Medulla oblongata (tissue), 1 donor: ENCODE results near the gene NCS1.
A peak's percentile ranks its signal among the peaks of the same experiment; 100 is the strongest.

Source experiments
- DNase-seq: peaks from one replicate; pipeline ENCODE4 v3.0.0-alpha.2; 2015; ENCODE audit errors: extremely low spot score

Gene NCS1

GRCh38 chr9:130147910-130148309 lies 24.3 kb upstream of the NCS1 start:
- DNase-seq: no peak

- no peak for DNase-seq
Observed at GRCh38 chr9:130149031-130149430, 23.2 kb upstream of the NCS1 start.

DNA sequence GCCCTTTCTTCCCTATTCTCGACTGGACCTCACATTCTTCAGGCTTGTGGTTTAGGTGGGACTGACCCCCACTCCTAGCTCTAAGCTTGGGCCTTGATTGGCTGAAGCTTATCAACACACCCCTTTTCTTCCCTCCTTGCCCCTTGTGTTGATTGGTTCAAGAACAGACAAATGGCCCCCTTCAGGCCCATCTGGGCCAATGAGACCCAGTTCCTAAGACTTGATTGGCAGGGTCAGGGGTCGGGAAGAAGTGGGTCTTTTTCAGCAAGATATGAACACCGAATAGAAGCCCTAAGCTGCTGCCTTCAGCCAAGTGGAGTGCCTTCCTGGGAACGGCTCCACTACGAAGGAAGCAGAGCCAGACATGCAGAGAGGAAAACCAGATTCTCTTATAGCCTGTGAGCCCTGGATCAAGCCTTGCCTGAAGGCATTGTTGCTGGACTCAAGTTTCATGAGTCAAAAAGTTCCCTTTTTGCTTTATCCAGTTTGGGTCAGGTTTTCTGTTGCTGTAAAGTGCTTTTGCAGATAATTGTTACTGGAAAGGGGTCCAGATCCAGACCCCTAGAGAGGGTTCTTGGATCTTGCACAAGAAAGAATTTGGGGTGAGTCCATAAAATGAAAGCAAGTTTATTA lies 22.4 kb upstream of the NCS1 start:
- no peak for DNase-seq

DNA sequence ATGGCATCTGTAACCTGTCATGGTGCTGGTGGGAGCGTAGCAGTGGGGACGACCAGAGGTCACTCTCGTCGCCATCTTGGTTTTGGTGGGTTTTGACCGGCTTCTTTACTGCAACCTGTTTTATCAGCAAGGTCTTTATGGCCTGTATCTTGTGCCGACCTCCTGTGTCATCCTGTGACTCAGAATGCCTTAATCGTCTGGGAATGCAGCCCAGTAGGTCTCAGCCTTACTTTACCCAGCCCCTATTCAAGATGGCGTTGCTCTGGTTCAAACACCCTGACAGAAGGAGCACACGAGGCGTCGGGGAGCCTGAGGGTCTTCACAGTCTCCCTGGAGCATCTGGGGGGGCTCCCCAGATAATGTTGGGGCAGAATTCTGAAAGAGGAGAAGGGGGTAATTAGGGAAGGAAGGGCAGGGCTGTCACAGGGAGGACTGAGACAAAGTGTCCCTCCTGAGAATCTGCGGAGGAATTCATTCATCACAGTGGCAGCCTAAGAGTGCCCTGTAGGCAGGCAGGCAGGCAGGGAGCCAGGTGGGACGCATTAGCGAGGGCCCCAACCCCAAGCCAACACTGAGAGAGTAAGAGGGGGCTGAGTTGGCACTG lies 21.3 kb upstream of the NCS1 start:
- DNase-seq: no peak

DNA sequence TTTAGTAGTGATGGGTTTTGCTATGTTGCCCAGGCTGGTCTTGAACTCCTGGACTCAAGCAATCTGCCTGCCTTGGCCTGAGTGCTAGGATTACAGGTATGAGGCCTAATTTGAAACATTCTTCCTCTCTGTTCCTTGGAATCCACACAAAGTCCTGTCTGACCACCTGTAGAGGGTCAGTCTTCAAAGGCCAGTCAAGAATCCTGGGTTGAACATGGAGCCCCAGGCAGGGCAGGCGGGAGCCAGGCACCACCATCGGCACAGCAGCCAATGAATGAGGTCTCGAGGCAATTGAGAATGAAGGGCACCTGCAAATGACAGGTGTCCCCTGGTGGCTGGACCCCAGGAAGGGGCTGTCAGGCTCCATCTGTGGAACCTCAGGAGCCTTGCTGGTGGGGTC lies 17.4 kb upstream of the NCS1 start:
- no peak for DNase-seq

GRCh38 chr9:130155647-130156046 lies 16.6 kb upstream of the NCS1 start:
- no peak for DNase-seq

DNA sequence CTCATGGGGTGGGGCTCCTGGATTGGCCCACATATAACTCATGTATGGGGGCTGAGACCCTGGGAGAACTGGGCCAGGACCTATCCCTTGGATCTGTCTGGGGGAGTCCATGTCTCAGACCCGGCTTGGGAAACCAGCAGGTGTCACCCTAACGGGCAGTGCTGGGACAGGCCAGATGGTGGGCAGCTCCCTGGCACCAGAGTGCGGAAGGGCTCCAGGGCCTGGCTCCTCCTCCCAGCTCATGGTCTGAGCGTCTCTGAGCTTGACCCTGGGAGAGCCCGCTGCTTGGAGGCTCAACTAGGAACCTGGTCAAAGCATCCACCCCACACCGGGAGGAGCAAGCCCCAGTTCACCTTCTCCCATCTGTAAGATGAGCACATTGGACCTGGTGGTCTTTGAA lies 15.5 kb upstream of the NCS1 start:
- peak; percentile 30 for DNase-seq

- DNase-seq: no peak
Observed at GRCh38 chr9:130157079-130157478, 15.1 kb upstream of the NCS1 start.

DNA sequence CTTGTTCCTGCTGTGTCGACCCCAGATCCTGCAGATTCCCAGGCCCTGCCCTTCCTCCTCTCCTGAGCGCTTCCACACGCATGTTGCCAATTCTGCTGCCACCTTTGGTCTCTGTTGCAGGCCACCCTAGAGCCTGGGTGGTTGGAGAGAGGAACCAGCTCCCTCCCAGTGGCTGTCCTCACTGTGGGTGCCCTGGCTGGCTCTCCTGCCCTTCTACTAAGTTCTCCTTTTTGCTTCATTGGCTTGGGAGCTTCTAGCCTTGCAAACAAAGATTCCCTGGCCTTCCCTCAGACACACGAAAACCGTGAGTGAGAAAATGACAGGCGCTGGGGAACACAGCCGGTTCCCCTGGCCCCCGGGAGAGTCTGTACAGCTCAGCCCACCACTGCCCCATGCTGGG lies 14.2 kb upstream of the NCS1 start:
- no peak for DNase-seq

- no peak for DNase-seq
Observed at GRCh38 chr9:130159057-130159456, 13.1 kb upstream of the NCS1 start.

GRCh38 chr9:130159915-130160670 lies 12.1 kb upstream of the NCS1 start:
- DNase-seq: no peak

DNA sequence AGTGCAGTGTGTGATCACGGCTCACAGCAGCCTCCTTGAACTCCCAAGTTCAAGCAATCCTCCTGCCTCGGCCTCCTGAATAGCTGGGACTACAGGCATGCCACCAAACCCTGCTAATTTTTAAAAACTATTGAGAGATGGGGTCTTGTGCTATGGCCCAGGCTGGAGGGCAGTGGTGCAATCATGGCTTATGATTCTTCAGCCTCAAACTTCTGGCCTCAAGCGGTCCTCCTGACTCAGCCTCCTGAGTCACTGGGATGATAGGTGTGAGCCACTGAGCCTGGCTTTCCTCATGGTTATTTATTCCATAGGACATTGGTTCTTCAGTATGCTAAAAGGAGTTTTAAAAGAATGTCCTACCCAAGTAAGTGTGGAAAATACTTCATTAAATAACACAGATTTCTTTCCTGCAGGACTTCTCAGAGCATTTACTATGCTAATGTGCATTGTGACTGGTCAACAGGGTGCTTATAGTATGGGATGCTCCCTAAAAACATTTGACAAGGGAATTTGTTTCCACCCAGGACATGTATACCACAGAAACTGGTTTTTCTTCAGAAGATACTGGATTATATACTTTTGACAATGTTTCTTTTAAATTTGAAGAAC lies 11.2 kb upstream of the NCS1 start:
- DNase-seq: no peak

DNA sequence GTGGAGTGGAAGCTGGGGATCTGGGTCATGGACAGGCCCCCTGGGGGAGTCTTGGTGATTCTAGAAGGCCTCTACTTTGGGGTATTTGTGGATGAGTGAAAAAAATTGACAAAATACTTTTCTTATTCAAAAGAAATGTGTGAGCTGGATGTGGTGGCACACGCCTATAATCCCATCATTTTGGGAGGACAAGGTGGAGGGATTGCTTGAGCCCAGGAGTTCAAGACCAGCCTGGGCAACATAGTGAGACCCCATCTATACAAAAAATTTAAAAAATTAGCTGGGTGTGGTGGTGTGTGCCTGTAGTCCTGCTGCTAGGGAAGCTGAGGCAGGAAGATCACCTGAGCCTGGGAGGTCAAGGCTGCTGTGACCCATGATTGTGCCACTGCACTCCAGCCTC lies 6.6 kb upstream of the NCS1 start:
- DNase-seq: no peak

GRCh38 chr9:130166399-130166798 lies 5.8 kb upstream of the NCS1 start:
- DNase-seq: no peak

- no peak for DNase-seq
Observed at GRCh38 chr9:130167927-130168326, 4.3 kb upstream of the NCS1 start.

GRCh38 chr9:130171226-130172148 lies 717 bp upstream of the NCS1 start:
- no peak for DNase-seq

- no peak for DNase-seq
Observed at GRCh38 chr9:130172858-130173665, 858 bp downstream of the NCS1 start.

- no peak for DNase-seq
Observed at GRCh38 chr9:130173666-130173983, 1.4 kb downstream of the NCS1 start.

DNA sequence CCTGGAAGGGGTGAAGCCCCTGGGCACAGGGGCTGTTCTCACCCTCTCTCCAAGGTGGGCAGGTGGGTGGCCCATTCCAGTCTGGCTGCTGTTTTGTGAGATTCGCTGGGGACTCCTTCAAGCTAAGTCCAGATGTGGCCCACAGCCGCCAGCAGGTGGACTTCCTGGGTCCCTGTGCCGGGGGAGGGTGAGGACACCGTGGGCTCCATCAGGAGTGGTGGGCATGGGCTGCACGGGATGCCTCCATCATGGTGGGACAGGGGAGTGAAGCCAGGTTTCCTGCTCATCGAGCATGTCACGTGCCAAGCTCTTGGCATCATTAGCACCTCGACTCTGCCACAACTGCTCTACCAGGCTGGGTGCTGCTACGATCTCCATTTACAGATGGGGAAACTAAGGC lies 1.8 kb downstream of the NCS1 start:
- no peak for DNase-seq

GRCh38 chr9:130174920-130175321 lies 2.7 kb downstream of the NCS1 start:
- DNase-seq: no peak

- DNase-seq: no peak
Observed at GRCh38 chr9:130175355-130175754, 3.2 kb downstream of the NCS1 start.
